GM18520 (cell line): ENCODE results near the gene ARFGEF3.
"Not testable (repeated sequence)": the region's sequence is repeated elsewhere in the genome, so short reads cannot be mapped to it uniquely, and the experiment has no call there.

Experiments used
- ATAC-seq: cut with Tn5 transposase; IDR thresholded peaks from one replicate; pipeline ENCODE4 v1.9.1; 2021; ENCODE audit not compliant: unreplicated experiment

The ARFGEF3 gene, protein sequence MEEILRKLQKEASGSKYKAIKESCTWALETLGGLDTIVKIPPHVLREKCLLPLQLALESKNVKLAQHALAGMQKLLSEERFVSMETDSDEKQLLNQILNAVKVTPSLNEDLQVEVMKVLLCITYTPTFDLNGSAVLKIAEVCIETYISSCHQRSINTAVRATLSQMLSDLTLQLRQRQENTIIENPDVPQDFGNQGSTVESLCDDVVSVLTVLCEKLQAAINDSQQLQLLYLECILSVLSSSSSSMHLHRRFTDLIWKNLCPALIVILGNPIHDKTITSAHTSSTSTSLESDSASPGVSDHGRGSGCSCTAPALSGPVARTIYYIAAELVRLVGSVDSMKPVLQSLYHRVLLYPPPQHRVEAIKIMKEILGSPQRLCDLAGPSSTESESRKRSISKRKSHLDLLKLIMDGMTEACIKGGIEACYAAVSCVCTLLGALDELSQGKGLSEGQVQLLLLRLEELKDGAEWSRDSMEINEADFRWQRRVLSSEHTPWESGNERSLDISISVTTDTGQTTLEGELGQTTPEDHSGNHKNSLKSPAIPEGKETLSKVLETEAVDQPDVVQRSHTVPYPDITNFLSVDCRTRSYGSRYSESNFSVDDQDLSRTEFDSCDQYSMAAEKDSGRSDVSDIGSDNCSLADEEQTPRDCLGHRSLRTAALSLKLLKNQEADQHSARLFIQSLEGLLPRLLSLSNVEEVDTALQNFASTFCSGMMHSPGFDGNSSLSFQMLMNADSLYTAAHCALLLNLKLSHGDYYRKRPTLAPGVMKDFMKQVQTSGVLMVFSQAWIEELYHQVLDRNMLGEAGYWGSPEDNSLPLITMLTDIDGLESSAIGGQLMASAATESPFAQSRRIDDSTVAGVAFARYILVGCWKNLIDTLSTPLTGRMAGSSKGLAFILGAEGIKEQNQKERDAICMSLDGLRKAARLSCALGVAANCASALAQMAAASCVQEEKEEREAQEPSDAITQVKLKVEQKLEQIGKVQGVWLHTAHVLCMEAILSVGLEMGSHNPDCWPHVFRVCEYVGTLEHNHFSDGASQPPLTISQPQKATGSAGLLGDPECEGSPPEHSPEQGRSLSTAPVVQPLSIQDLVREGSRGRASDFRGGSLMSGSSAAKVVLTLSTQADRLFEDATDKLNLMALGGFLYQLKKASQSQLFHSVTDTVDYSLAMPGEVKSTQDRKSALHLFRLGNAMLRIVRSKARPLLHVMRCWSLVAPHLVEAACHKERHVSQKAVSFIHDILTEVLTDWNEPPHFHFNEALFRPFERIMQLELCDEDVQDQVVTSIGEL (N-terminal part only)

DNA sequence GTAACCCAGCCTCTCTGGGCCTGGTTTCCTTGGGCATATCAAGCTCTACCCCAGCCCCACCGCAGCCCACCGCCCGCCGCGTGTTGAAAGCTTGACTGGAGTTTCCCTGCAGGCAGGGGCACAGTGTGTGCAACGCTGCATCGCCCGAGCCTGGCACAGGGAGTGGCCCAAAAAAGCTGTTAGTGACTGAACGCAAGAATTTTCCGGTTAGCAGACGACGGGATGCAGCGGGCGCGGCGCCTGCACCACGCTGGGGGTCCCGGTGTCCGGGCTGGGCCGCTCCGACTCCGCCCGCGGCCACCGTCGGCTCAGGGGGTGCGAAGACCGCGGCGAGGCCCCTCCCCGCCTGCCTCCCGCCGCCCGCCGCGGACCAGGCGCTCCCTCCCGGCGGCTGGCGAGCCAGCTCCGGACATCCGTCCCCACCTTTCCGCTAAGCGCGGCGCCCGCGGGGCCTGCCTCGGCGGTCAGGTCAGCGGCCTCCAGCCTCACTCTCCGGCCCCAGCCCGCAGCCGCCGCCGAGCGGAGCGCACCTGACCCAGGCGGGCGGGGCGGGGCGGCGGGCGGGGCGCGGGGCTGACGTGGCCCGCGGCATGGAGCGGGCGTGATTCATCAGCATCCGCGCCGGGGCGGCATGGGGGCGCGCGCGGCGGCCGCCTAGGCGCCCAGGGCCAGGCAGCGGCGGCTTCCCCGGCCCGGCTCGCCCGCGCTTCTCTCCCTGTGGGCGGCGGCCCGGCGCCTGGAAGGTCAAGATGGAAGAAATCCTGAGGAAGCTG, at the start of gene ARFGEF3:
Gene ARFGEF3 (plus strand): TSS at position 602 of the 773 bp plus-strand sequence. CDS start 148 bp downstream, at position 750.
- no peak for ATAC-seq

DNA sequence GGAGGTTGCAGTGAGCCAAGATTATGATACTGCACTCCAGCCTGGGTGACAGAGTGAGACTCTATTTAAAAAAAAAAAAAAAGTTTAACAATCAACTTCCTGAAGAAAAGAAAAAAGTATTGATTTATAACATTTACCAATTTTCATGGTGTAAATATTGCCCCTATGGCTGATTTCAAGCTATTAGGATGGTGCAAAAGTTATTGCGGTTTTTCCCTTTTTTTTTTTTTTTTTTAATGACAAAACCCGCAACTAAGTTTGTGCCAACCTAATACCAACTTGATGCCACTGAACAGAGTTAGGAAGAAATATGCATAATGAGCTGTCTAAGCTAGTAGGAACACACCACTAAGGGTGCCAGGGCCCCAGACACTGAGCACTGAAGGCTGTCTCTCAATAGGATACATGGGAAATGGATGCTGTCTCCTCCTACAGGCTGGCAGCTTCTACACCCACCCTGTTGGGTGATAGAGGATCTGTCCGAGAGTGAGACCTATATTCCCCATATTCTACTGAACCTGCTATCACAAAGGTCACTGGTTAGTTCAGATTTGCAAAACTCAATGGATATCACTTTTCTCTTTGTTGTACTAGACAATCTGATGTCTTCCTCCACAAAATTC, 48.0 kb upstream of the ARFGEF3 start:
- ATAC-seq: no peak

DNA sequence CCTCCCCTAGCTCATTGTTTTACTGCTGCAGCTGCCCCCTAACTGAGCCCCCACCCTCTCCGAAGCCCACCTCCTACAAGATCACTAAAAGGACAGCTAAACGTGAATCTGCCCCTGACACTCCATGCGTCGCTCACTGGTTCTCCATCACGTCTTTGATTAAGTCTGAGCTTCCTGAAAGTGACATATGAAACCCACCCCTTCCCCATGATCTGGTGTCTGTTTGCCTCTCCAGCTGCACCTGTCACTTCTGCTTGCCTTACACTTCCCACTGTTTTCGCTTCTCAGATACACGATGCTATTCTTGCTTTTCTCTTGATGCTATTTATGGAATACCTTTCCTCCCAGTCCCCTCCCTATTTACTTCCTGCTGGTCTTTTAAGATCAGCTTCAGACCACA, 46.5 kb upstream of the ARFGEF3 start:
- ATAC-seq: no peak

DNA sequence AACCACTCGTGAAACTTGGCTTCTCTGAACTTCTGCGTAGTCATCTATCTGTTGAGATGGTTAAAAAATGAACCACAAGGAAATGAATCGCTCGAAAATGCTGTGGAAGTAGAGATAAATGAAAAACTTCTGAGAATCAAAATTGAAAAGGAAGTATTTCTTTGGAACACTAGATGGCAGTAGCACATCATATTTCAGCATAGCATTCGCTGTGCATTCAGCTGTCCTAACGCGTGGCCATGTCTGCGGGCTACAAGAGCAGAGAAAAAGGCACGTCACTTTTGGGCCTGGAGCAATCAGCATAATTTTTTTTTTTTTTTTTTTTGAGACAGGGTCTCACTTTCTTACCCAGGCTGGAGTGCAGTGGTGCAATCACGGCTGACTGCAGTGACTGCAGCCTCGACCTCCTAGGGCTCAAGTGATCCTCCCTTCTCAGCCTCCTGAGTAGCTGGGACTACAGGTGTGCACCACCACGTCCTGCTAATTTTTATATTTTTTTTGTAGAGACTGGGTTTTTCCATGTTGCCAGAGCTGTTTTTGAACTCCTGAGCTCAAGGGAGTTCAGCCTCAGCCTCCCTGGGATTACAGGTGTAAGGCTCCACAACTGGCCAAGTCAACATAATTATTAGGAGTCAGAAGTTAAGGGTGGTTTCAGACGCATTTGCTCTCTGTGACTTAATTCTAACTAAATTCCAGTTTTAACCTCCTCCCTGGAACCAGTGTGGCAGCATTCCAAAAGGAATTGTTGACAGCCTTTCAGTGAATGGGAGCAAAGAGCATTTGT, 45.7 kb upstream of the ARFGEF3 start:
- peak; percentile 69 for ATAC-seq

DNA sequence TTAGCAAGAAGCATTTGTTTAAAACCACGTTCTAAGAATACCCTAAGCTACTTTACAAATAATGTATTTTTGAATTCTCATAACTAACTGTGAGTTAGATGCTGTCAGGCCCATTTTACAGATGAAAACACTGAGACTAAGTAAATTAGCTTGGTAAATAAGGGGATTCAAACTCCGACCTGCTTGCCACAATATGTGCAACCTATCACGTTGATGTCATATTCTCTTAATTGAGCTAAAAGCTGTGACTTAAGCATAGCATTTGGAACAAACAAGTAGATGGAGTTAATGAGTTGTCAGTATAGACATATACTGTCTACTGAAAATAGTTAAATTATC, 45.1 kb upstream of the ARFGEF3 start:
- ATAC-seq: no peak

DNA sequence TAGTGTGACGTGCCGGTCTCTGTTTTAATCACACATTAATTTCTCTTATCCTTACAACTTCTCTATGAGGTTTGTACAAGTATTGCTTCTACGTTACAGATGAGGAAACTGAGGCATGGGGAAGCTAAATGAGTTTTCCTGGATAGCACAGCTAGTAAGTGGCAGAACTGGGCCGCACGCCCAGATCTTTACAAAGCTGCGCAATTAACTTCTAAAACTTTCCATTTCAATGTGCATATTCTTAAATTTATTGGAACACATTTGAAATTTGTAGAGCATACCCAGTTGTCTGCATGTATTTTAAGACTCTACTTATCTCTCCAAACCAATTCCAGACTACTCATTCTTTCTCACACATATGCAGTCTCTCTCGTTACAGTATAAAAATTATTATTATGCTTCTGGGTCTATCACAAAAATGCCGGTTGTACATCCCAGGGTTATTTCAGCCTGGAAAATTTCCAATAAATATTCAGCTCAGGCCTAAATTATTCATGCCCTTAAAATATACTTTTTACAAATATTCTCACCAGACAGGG, 44.3 kb upstream of the ARFGEF3 start:
- ATAC-seq: no peak

DNA sequence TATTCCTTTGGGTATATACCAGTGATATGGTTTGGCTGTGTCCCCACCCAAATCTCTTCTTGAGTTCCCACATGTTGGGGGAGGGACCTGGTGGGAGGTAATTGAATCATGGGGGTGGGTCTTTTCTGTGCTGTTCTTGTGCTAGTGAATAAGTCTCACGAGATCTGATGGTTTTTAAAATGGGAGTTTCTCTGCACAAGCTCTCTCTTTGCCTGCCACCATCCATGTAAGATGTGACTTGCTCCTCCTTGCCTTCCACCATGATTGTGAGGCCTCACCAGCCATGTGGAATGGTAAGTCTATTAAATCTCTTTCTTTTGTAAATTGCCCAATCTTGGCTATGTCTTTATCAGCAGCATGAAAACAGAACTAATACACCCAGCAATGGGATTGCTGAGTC, 42.5 kb upstream of the ARFGEF3 start:
- ATAC-seq: not testable (repeated sequence)

DNA sequence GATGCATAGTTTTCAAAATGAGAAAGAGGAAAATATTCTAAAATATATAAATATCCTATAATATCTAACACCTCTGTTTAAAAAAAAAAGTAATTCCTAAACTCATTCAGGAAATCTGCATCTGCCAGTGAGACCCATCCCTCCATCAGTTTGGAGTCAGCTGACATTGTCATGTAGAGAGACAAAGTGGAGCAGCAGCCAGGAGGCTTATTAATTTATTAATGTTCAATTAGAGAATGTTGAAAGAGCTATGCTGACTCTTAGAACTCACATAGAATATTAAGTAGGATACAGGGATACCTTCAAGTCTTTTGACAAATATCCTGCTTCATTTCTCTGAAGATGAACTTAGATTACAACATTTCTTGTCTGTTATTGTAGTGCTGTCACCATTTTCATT, 41.8 kb upstream of the ARFGEF3 start:
- ATAC-seq: no peak

DNA sequence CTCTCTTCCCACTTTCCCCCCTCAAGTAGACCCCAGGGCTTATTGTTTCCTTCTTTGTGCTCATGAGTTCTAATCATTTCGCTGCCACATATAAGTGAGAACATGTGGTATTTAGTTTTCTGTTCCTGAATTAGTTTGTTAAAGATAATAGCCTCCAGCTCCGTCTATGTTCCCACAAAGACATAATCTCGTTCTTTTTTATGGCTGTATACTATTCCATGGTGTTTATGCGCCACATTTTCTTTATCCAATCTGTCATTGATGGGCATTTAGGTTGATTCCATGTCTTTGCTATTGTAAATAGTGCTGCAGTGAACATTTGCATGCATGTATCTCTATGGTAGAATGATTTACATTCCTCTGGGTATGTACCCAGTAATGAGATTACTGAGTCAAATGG, 37.6 kb upstream of the ARFGEF3 start:
- ATAC-seq: no peak

DNA sequence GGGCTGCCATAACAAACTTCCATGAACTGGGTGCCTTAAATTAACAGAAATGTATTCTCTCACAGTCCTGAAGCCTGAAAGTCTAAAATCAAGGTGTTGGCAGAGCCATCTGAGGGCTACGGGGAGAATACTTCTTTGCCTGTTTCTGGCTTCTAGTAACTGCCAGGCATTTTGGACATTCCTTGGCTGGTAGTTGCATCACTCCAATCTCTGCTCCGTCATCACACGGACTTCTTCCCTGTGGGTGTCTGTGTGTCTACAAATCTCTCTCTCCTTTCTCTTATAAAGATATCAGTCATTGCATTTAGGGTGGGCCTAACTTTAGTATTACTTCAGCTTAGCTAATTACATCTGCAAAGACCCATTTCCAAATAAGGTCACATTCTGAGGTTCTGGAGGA, 33.6 kb upstream of the ARFGEF3 start:
- ATAC-seq: no peak

DNA sequence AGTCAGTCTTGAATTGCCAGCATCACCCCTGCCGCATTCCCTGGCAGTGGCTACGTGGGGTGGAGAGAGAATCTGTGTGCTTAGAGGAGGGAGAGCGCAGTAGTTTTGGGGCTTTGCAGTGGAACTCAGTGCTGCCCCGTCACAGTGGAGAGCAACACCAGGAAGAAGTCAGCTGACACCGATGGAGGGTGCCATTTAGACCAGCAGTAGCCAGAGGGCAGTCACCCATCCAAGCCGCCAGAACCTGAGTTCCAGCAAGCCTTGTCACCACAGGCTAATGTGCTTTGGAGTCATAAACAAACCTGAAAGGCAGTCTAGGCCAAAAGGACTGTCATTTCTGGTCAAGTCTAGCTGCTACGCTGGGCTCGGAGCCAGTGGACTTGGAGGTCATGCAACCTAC, 32.5 kb upstream of the ARFGEF3 start:
- no peak for ATAC-seq

DNA sequence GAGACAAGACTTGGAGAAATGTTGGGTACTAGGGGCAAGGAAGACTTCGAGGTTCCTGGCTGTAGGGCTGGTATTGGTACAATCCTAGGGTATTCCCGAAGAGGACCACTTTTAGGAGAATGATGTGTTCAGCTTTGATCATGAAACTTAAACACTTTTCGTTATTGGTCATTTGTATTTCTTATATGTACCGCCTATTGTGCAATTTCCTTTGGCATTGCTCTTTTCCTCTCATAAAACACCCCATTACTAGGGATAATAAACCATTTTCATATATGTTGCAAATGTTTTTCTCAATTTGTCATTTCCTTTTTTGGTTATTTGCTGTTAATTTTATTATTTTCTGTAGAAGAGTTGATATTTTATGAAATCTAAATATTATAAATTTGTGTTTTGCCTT, 18.9 kb upstream of the ARFGEF3 start:
- ATAC-seq: no peak

DNA sequence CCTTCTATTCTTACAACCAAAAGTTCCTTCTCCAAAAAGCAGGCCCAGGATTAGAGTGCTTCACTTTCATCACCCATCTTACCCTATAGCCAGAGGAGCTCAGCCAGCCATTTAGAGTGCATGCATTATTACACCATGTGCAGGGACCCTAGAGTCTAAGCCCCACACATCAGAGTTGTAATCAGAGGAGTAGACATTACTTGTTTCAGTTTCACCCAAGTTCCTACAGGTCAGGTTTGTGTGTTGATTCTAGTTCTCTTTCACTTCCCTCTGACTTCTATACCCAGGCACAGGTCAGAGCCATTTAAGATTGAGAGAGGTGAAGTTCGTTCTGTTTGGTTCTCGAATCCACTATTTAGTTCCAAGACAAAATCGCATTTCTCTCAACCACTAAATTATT, 16.3 kb upstream of the ARFGEF3 start:
- ATAC-seq: peak; percentile 55

DNA sequence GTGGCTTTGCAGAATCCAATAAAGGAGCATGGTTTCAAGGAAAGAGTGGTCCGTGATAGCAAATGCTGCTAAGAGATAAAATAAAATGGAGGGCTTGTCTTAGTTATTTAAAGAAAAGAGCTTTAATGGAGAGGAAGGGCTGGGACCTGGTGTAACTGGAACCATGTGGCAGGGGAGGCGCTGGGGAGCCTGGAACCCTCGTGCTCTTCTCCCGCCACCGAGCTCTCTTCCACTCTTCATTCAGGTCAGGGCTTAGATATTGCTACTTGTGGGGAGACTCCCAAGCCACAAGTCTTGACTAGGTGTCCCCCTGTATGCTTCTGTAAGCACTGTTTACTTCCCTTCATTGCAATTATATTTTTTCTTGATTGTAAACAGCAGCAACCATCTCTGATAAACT, 15.2 kb upstream of the ARFGEF3 start:
- no peak for ATAC-seq

DNA sequence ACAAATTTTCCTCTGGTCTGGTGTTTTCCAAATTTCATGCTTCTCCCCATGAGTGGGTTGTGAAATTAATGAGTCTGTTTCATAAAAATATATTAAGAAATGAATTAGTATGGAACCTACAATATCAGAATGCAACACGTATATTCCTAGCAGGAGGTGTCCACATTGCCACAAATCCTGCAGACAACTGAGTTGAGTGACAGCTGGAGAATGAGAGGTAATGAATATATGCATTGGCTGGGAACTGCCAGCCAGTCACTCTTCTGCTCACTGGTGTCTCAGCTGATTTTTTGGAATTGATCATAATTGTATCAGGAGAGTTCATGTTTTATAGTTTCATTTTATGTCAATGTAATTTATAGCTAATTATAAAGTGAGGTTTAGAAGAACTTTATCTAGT, 6.3 kb upstream of the ARFGEF3 start:
- no peak for ATAC-seq

DNA sequence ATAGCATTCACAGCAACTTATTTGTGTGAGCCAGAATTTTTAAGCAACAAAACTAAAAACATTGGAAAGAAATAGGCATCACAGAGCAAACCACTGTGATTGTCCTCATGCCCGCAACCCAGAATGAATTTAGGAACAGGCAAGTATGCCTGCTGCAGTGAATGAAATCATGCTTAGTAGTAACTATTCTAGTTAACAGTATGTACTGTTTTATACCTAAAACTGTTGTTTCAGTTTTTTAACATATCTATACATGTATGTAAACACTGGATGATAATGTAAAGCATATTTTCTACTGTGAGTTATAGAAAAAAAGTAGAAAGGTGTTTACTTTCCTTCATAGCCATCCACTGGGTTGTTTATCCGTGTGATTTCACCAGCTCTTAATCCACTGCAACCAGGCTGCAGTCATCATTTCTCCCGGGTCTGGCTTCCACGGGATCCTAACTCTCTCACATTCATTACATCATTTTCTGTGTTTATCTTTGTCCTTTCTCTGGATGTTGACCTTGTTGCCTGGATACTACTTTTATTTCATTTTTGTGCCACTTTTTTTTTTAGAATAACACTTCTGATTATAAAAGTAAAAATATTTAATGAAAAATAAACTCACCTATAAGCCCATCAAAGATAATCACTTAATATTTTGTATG, 3.6 kb upstream of the ARFGEF3 start:
- no peak for ATAC-seq

DNA sequence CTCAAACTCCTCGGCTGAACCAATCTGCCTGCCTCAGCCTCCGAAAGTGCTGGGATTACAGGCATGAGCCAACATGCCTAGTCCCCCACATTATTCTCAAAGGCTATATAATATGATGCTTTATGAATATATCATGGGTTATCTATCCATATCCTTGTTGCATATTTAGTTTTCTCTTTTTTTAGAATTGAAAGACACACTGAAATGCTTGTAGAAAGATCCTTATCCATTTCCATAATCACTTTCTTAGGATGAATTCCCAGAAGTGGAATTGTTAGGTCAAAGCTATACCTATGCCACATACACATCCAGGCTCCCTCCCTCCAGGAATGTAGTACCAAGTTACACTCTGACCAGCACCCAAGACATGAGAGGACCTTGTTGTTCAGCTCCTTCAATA, 2.5 kb upstream of the ARFGEF3 start:
- no peak for ATAC-seq

DNA sequence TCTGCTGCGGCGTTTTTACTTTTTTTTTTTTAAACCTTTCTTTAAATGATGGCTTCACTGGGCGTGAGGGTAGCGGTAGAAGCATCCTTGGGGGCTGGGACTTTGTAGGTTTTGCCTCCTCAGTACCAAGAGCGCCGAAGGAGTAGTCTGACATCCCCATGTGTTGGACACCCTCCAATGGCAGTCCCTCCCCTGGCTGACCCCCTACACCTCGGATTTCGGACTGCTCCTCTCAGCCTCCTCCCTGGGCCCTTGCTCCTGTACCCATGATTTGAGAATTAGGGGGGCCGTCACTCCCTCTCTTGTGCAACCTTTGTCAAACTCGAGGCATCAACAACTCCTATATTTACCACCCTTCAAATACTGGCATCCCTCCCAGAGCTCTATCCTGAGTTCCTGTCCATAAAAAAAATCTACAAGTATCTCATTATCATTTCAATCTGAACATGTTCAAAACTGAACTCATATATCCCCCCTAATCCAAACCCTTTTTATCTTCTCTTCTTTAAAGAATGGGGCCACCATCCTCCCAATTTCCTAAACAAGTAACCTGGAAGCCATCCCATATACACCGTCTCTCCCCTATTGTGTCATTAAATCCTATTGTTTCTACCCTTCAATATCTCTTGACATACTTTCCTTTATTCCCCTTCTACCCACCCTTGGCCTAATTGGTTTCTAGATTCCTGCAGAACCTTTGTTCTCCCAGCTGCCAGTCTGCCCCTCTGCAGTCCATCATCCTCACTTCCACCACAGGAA, 1.2 kb upstream of the ARFGEF3 start:
- no peak for ATAC-seq
